HCEC 1CT (cell line): ENCODE results near the gene PLBD2.

Source experiments
- DNase-seq: peaks from one replicate; pipeline ENCODE4 v3.0.0-alpha.2; 2017

PLBD2 gene

GRCh38 chr12:113358381-113359132 is at the start of gene PLBD2:
Gene PLBD2, plus strand, starts transcription at chr12:113358587. Its CDS starts 14 bp downstream, at chr12:113358601.
- peak; percentile 88 for DNase-seq

GRCh38 chr12:113310489-113310888 is 47.9 kb upstream of the PLBD2 start:
- DNase-seq = peak; percentile 32

GRCh38 chr12:113314121-113314529 is 44.3 kb upstream of the PLBD2 start:
- no peak for DNase-seq

- DNase-seq = no peak
Observed at GRCh38 chr12:113315358-113315757, 43.0 kb upstream of the PLBD2 start.

- no peak for DNase-seq
Observed at GRCh38 chr12:113316155-113316554, 42.2 kb upstream of the PLBD2 start.

- DNase-seq = no peak
Observed at GRCh38 chr12:113317122-113317521, 41.3 kb upstream of the PLBD2 start.

- no peak for DNase-seq
Observed at GRCh38 chr12:113318046-113318656, 40.2 kb upstream of the PLBD2 start.

GRCh38 chr12:113318900-113319628 is 39.3 kb upstream of the PLBD2 start:
- DNase-seq = no peak

- no peak for DNase-seq
Observed at GRCh38 chr12:113320401-113320800, 38.0 kb upstream of the PLBD2 start.

- DNase-seq = peak; percentile 96
Observed at GRCh38 chr12:113322343-113322742, 36.0 kb upstream of the PLBD2 start.

GRCh38 chr12:113325916-113326315 is 32.5 kb upstream of the PLBD2 start:
- peak; percentile 98 for DNase-seq

- DNase-seq = no peak
Observed at GRCh38 chr12:113326775-113327395, 31.5 kb upstream of the PLBD2 start.

GRCh38 chr12:113328368-113328889 is 30.0 kb upstream of the PLBD2 start:
- DNase-seq = no peak

- peak; percentile 56 for DNase-seq
Observed at GRCh38 chr12:113329022-113329790, 29.2 kb upstream of the PLBD2 start.

GRCh38 chr12:113329791-113330417 is 28.5 kb upstream of the PLBD2 start:
- no peak for DNase-seq

GRCh38 chr12:113330505-113330904 is 27.9 kb upstream of the PLBD2 start:
- no peak for DNase-seq

GRCh38 chr12:113332688-113333417 is 25.5 kb upstream of the PLBD2 start:
- no peak for DNase-seq

GRCh38 chr12:113333418-113333750 is 25.0 kb upstream of the PLBD2 start:
- DNase-seq = no peak

- DNase-seq = no peak
Observed at GRCh38 chr12:113333877-113334785, 24.3 kb upstream of the PLBD2 start.
